ENCODE measurements around the gene FMO1.
"Not testable (repeated sequence)": the region's sequence is repeated elsewhere in the genome, so short reads cannot be mapped to it uniquely, and the experiment has no call there.

The FMO1 gene, protein sequence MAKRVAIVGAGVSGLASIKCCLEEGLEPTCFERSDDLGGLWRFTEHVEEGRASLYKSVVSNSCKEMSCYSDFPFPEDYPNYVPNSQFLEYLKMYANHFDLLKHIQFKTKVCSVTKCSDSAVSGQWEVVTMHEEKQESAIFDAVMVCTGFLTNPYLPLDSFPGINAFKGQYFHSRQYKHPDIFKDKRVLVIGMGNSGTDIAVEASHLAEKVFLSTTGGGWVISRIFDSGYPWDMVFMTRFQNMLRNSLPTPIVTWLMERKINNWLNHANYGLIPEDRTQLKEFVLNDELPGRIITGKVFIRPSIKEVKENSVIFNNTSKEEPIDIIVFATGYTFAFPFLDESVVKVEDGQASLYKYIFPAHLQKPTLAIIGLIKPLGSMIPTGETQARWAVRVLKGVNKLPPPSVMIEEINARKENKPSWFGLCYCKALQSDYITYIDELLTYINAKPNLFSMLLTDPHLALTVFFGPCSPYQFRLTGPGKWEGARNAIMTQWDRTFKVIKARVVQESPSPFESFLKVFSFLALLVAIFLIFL

DNA sequence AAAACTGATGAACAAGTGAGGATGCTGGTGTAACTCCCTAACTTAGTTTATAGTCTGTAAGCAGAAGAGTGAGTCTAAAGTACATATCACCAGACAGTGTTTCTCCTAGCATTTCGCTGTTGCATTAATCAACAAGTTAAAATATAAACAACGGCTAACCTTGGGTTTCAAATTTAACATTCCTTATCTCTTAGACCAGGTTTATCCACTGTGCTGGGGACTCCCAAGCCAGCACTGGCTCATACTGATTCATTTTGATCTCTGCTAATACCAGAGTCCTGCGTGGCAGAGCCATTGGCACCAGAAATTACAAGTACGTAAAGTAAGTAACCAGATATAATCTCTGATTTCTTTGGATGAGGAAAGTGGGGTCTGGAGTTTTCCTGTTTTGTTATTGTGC lies at the start of gene FMO1:
Gene FMO1 (plus strand): TSS at position 193 of the 400 bp plus-strand sequence. CDS start 9,594 bp downstream, outside the sequence.
- DNase-seq, result no peak

DNA sequence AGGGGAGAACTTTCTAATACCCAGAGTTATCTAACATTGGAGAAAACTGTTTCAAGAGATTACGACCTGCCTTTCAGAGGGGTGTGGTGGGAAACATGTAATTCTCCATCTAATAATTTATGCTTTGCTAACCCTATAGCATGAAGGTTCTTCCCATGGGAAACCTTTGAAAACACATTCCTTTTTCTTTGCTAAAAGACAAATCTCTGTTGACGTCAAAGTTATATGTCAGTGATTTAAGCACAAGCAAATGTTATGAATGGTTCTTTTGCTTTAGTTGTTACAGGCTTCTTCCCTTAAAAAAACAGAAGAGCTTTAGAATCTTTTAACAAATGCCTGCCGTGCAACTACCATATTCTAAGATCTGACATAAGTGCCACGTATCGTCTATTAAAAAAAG lies 44.0 kb upstream of the FMO1 start:
- no peak for DNase-seq

- DNase-seq, result no peak
Measured at GRCh38 chr1:171206204-171206977, 41.9 kb upstream of the FMO1 start.

DNA sequence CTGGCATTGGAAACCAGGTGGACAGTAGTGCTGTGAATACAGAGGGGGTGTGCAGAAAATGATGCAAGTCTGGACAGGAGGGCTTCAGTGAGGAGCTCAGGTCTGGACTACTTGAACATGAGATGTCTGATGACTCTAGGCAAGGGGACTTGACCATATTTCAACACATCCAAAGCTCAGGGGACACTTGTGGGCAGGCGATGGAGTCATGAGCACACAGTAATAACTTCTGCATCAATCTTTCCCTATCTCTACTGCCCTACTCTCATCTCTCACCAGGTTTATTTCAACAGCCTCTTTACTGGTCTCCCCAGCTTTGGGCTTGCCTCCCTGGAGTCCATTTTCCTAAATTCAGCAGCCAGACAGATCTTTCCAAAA lies 41.3 kb upstream of the FMO1 start:
- DNase-seq, result no peak

GRCh38 chr1:171207377-171207776 lies 40.9 kb upstream of the FMO1 start:
- no peak for DNase-seq

GRCh38 chr1:171210355-171210754 lies 37.9 kb upstream of the FMO1 start:
- DNase-seq, result no peak

GRCh38 chr1:171212607-171213351 lies 35.5 kb upstream of the FMO1 start:
- DNase-seq, result peak in 1 of 56 donors; percentile 8

DNA sequence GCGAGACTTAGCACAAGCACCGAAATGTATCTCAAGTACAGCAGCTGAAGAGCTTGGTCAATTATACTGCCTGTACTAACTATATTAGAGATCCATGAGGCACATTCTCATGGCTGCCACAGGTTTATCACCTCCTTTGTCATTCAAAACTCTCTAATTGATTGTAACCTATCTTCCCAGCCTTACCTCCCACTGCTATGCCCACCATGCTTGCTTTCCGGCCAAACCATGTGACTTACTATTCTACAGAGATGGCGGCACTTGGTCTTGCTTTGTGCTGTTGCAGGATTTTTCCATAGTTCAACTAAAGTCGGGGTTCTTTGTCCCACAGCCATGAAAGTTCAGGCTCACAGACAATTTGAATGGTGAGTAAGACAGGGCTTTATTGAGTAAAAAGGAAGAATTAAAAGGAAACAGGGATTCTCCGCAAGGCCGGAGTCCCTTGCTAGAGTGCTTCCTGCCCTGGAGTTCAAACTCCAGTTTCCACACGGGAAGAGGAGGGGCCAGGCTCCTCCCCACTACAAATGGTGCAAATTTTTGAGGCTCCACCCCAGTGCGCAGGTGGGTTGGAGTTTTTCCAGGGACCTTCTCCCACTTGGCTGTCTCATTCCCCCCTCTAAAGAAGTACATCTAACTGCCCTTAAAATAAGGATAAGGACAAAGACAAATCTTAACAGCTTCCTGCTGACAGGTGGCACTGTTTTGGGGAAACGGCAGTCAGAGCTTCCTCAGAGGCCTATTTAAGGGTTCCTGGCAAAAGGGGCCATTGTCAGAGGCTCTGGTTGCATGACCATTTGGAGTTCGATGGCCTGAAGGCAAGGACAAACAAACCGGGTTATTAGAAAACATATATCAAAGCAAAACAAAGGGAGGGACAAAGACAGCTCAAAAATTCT lies 34.5 kb upstream of the FMO1 start:
- no peak for DNase-seq

DNA sequence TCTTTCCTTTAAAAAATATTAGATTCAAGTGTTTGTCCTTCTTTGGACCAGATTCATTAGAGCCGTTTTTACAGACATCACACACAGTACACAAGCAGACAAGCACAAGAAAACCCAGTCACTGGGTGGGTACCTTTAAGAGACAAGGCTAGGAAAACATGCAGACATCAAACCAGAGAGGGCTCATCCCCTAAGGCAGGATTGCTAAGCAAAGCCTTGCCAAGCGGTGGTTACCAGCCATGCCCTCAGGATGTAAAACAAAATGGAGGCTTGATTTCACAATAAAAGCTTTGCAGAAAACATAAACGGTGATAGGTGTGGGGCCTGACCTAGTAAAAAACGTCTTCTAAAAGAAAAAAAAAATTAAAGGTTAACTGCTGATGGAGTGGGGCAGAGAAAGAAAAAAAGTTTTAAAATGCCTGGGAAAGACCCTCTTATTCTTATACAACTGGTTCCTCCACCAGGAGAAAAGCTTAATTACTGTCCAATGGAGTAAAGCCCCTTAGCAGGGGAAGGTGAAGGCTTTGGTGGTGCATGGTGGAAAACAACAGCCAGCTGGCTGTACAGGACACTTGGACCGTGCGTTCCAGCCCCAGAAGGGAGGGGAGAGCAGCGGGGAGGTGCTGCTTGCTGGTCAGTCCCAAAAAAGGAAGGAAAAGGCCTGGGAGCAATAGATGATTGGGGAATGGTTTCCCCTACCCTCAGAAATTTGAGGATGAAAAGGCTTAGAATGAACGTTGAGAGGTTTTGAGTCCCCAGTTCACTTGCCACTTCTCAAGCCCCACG lies 30.4 kb upstream of the FMO1 start:
- DNase-seq, result no peak

DNA sequence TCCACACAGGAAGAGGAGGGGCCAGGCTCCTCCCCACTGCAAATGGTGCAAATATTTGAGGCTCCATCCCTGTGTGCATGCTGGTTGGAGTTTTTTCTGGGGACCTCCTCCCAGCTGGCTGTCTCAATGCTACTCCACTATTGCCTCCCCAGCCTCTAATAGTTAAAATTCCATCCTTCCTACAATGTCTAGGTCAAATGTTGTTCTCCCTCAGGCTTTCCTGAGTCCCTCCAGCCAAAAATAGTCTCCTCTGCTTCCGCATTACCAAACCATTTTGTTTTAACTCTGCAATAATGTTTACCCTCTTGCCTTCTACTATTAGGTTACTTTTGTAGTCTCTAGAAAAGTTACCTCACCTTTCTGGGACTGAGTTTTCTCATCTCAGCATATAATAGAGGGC lies 29.6 kb upstream of the FMO1 start:
- DNase-seq, result no peak

GRCh38 chr1:171219346-171220080 lies 28.8 kb upstream of the FMO1 start:
- DNase-seq, result no peak

GRCh38 chr1:171220081-171220420 lies 28.2 kb upstream of the FMO1 start:
- no peak for DNase-seq

DNA sequence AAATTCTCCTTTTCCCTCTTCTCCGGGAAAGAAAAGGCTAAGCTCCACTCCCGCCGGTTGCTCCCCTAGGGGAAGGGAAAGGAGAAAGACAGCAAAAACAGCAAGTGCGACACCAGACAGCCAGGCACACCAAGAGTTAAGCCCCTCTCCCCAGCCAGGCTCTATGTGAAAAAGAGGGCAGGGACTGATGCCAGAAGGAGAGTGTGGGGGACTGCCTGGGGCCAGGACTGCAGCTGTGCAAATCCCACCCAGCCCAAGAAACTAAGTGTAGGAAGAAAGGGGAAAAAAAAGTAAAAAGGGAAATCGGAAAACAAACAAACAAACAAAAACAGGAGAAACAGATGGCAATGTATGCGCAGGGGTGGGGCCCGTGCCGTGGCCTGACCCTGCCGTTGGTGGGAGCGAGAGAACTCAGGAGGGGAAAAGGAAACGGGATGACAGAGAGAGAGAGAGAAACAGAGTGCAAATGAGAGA lies 27.7 kb upstream of the FMO1 start:
- peak in 7 of 56 donors; percentile 2 to 22 (median 7) for DNase-seq

GRCh38 chr1:171221665-171222591 lies 26.4 kb upstream of the FMO1 start:
- peak in 1 of 56 donors; percentile 1 for DNase-seq

DNA sequence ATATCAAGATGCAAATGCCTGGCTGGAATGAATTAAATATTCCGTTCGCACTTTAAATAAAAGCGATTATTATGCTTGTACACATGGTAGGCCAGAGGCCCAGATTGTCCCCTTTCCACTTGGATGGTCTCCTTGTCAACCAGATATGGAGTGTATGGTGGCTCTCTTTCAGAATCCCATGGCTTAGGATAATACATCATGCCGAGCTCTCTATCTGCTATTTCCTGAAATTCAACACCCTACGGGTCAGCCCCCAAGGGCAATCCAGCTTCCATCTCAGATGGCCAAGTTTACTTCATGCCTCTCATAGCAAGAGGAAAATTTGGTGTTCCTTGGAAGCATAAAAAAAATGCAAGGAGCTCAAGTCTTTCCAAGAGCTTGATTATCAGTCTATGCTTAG lies 25.4 kb upstream of the FMO1 start:
- no peak for DNase-seq

DNA sequence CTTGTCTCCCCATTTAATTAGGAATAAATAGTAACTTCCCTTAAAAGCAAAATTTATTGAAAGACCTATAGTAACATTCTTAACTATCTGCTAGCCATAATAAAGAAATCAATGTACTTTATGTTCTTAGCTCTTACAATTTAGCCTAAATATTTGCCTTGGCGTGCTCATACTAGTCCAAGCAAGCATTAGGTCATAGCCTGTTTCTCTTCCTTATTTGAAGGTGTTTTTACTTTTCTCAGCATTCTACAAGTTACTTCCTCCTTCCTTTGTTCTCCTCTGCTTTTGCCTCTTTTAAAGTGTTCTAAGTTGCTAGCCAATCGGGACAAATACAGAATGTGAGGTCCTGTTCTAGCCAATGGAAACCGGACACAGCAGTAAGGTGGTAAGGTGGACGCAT lies 24.0 kb upstream of the FMO1 start:
- not testable (repeated sequence) for DNase-seq

DNA sequence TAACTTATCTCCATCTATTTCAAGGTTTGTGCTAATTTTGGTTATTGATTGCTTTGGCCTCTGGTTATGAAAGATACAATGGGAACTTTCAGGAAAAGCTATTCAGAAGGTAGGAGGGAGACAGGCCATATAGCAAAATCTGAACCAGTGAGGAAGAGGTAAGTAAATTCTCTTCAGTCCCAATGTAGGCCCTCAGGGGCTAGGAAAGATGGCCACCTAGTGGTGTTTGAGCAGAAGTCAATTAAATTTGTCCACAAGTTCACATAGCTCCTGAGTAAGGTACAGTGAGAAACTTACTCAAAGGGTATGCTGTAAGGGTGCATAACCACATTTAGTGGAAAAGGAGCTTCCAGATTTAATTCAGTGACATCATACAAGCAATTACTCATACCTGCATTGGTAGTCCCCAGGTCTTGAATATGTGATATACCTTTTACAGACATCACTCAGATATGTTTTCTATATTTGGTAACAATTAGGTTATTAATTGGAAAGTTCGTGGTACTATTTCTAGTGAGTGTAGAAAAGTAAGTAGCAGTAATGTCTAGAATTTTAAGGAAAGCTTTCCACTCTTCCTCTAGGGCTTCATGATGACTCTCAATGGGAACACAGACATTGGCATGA lies 21.4 kb upstream of the FMO1 start:
- DNase-seq, result peak in 11 of 56 donors; percentile 1 to 51 (median 12)
